Stimulated activated CD8-positive, alpha-beta memory T cell treated with anti-CD3 and anti-CD28 coated beads, Interleukin-12 subunit alpha, Interleukin-12 subunit beta, amount 100 ng/mL, for 24 hours (primary cell): ENCODE measurements around the gene PLSCR4.

Experiments used
- DNase-seq: peaks from one replicate; pipeline ENCODE4 v3.0.0-alpha.2; 2020; ENCODE audit errors: extremely low read depth

PLSCR4 gene

GRCh38 chr3:146160964-146161662 lies 89.8 kb downstream of the PLSCR4 start, which contains the start of gene PLOD2:
PLOD2 (minus strand) TSS chr3:146161184; CDS start chr3:146160989, 195 bp downstream.
- no peak for DNase-seq

DNA sequence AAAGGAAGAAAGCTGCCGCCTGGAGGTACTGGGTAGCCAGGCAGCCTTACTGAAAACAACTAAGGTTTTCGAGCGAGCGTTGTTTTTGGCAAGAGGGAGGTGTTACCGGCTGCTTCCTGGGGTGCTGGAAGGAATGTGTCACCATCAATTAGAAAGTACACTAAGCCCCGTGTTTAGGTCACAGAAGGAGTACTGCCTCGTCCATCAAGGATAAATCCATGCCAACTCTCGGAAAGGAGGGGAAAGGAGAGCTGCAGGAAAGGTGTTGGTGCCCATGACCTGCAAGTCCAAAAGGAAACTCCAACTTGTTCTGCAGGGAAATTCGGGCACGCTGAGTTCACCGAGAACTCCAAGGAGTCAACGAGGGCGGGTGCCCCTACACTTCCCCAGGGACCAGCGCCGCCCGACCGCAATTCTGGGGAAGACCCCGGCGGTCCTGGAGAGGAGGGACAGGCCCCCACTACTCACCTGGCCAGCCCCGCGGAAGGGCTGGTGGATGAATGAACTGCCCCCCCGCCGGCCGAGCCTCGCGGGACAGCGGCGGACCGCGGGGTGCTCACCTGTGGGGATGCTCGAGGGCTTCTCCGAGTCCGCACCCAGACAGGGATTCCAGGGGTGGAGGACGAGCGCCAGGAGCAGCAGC lies 90.5 kb downstream of the PLSCR4 start:
- DNase-seq: no peak

DNA sequence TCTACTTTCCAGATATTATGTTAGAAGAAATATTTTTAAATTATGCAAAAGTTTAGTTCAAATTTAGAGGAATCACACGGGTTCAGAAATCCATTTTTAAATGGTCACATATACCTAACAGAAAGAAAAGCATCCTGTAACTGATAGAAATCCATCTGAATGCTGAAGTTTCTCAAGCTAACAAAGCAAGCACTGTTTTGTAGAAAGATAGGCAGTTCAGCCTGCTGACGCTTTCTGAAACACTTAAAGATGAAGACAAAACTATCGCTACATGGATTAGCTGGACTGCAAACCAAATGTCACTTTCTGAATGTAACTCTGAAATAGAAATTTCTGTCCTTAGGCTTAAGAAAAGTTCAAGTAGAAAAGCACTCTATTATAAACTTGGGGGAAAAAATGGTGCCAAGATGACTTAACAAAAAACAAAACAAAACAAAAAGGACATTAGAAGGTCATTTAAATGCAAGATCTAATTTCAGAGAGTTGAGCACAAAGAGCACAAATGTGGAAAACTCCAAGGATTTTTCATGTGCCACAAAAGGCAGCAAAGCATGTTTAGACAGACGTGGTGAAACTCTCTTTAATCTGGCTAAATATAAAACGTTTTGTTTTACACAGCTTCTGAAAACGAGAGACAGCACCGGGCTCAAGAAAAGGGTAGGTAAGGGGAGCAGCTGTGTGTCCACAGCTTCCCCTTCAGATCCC lies 91.1 kb downstream of the PLSCR4 start:
- DNase-seq: no peak

DNA sequence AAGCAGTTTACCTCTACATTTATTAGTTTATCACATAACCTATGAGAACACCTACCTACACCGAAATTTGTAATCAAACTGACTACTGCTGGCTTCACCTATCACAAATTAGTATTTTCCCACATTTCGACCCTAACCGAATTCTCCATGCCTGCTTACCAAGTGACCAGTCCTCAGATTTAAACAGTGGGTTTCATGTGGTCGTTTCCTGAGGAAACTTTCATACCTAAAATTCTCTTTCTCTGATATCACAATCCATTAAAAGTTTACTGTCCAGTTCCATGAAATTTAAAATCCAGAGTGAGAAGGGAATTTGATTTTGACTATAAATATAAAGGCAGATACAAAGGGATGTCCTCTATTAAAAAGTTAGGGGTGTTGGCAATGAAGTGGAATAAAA lies 91.9 kb downstream of the PLSCR4 start:
- DNase-seq: no peak

DNA sequence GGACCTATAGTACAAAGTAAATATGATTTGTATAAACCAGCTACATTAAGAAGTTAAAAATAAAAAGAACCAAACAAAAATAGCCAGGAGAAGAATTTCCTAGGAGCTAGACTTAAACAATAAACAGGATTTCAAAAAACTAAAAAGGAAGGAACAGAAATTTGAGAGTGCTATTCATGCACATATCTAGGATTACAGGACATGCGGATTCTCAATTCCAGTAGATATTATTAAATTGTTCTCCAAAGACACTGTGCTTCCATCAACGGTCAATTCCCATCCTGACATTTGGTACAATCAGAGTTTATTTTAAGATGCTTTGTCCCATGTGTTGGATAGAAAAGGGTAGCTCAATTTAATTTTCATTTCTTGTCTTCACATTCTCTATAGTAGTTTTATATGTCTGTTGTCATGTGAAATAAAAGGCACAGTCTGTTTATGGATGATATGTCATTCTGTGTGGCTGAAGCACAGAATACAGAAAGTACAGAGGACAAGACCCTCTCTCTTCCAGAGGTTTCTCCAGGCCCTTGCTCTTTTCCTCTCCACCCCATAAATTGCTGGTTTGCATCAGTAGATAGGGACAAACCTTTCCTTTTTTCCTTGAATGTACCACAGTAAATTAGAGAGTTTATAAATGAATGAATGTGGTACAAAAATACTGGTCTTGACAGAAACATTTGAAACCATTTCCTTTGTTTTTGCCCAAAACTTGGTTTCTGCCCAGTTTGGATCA lies 93.4 kb downstream of the PLSCR4 start:
- no peak for DNase-seq

DNA sequence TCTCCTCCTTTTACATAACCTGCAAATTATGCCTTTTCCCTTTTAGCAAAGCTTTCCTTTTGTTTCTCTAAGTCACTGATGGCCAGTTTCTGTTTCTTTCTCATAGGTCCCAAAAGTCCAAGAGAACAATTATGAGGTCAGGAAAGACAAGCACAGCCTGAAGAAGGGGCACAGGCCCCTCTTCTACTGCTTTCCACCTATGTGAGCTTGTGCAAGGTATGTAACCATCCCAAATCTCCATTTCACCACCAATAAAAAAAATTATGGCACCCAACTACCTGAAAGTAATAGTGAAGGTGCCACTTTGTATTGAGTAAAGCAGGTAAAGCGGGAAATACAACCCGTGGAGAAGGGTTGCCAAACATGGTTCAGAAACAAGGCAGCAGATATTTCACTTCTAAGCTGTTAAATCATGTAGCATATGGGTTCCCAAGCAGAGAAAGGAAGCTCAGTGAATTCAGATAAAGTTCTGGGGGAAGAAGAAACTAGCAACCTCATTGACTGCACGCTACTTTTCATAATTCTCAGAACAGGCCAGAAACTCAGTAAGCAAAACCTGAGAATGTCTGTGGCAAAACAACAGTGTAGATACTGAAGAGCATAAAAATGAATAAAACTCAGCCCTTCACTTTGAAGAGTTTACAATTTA lies 94.1 kb downstream of the PLSCR4 start:
- no peak for DNase-seq

GRCh38 chr3:146156095-146156494 lies 94.8 kb downstream of the PLSCR4 start:
- no peak for DNase-seq

DNA sequence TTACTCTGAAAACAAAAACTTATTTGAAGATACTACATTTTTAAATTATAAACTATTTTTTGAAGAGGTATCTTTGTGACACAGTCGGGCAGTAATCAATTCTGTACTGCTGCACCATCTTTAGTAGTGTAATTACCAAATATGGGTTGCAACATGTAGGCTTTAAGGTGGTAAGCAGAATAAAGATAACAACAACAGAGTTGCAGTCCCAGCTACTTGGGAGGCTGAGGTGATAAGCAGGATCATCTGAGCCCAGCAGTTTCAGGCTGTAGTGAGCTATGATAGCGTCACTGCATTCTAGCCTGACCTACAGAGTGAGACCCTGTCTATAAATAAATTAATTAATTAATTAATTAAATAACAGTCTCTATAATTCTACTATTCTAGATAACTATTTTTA lies 95.9 kb downstream of the PLSCR4 start:
- no peak for DNase-seq

DNA sequence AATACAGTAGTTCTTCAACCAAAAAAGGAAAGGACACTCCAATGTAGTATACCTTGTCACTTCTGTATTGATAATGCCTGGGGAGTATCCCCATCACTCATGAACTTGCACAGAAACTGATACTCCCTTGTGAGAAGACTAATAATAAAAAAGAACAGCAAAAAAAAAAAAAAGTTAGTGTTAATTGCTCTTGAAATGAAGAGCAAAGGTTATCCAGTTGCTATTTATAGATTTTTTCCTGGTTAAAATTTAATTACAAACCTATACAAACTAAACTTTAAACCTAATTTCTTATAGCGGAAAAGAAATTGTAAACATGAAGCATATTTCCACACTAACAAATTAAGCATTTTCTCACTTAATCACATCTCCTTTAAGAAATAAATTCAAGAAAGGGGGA lies 96.6 kb downstream of the PLSCR4 start:
- no peak for DNase-seq

- DNase-seq: no peak
Measured at GRCh38 chr3:146153429-146153828, 97.5 kb downstream of the PLSCR4 start.

GRCh38 chr3:146152834-146153233 lies 98.1 kb downstream of the PLSCR4 start:
- DNase-seq: no peak

- no peak for DNase-seq
Measured at GRCh38 chr3:146148468-146148931, 102.4 kb downstream of the PLSCR4 start.

DNA sequence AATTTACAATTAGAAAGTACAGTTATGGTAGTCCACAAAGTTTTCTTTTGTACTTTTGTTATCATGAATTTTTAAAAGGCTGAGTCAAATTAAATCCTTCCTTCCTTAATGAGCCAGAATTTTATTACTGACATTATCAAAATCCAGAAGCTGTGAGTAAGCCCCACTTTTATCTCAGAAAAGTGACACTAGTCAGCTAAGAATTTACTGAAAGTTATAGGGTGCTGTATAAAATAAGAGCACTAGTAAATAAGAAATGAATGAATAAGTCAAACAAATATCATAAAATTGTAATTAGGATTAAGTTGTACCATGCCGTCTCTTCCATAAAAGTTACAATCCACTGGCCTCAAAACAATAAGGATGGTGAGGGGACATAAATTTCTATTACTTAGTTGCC lies 105.3 kb downstream of the PLSCR4 start:
- no peak for DNase-seq

- no peak for DNase-seq
Measured at GRCh38 chr3:146142757-146143156, 108.1 kb downstream of the PLSCR4 start.
